ENCODE measurements around the gene CMTM4. TPM values are rescaled to one million over a fixed set of nuclear protein-coding genes. Genes with fewer than 3 reads are reported as not detected.

Gene CMTM4
- total and polyA plus RNA-seq, 2 donors (not counting 1 experiment from before 2014, with no cell fraction given): 0.06 to 0.59 TPM

- peaks cover 29% of the 10 kb centered on the region for H3K27me3 Mint-ChIP-seq
- intact Hi-C loops (cut with micrococcal nuclease): no loop called here
- H3K4me3 Mint-ChIP-seq: no peak overlapping the region
- no peak overlapping the region for H3K4me2 ChIP-seq (replicated peaks; ENCODE audit: low read depth, low read length, poor library complexity, severe bottlenecking)
- no peaks in the 10 kb centered on the region for H4K20me1 ChIP-seq (ENCODE audit: control insufficient read depth, insufficient read depth, low read length, poor library complexity, severe bottlenecking)
- H3K4me3 ChIP-seq (ENCODE audit: control extremely low read depth in 1 of 5, extremely low read depth in 1 of 5, insufficient read depth in 1 of 5, low read depth in 2 of 5, low read length in 4 of 5): no peak overlapping the region
- no peak overlapping the region for H3K9ac ChIP-seq (ENCODE audit: low read length)
- H3K9me3 ChIP-seq (ENCODE audit: control extremely low read depth in 1 of 3, control insufficient read depth in 2 of 3, insufficient read depth in 1 of 3, low read length in 2 of 3): no peaks in the 10 kb centered on the region
- no peak overlapping the region for H2AFZ ChIP-seq (ENCODE audit: insufficient read depth, low read depth, low read length, poor library complexity, severe bottlenecking)
- 84% methylated on average over 4 of the region's 7 CpGs for WGBS (ENCODE audit: insufficient coverage)
- H3K27ac ChIP-seq (ENCODE audit: low read length in 2 of 2): no peak overlapping the region
- CTCF ChIA-PET: interaction anchor here (1.1 kb wide), 1 partner anchor 9 kb away, joined by 4 read pairs; no protein-coding TSS in a partner anchor
- H3K9me3 Mint-ChIP-seq (ENCODE audit: insufficient read depth): no peaks in the 10 kb centered on the region
- H3K27me3 ChIP-seq (replicated peaks in 1 of 4; ENCODE audit: control extremely low read depth in 1 of 4, control insufficient read depth in 3 of 4, insufficient read depth in 4 of 4, low read length in 3 of 4): peaks cover 0 to 21% (median 6%) of the 10 kb centered on the region in 4 experiments
- ATAC-seq (ENCODE audit: low read depth) (no peak), DNase-seq (no peak)
- POLR2A ChIA-PET: no interaction called here
- no peak for TF ChIP-seq EZH2 (IDR thresholded peaks at IDR 0.05; ENCODE audit: borderline replicate concordance, insufficient read depth, low read depth, low read length, poor library complexity, severe bottlenecking)
- no peak overlapping the region for H3K27ac Mint-ChIP-seq
- no peaks in the 10 kb centered on the region for H3K36me3 ChIP-seq (replicated peaks in 1 of 2; ENCODE audit: control extremely low read depth in 1 of 2, control insufficient read depth in 1 of 2, extremely low read depth in 1 of 2, insufficient read depth in 2 of 2, low read length in 1 of 2)
- H3K4me1 Mint-ChIP-seq: peaks cover 8% of the 10 kb centered on the region
- peaks cover 5 to 9% of the 10 kb centered on the region in 2 donors for H3K4me1 ChIP-seq (ENCODE audit: control insufficient read depth in 2 of 2, insufficient read depth in 2 of 2, low read length in 2 of 2)
- no peaks in the 10 kb centered on the region for H3K79me2 ChIP-seq (ENCODE audit: control insufficient read depth, insufficient read depth, low read length)
Observed at GRCh38 chr16:66652661-66653360, 43.7 kb downstream of the CMTM4 start.

- Histone ChIP-seq H2AFZ (ENCODE audit: insufficient read depth, low read depth, low read length, poor library complexity, severe bottlenecking) (no peak overlapping the region), H3K4me1 (ENCODE audit: control insufficient read depth in 2 of 2, insufficient read depth in 2 of 2, low read length in 2 of 2) (peaks cover 5 to 9% of the 10 kb centered on the region in 2 donors), H3K9ac (ENCODE audit: low read length) (no peak overlapping the region), H3K9me3 (ENCODE audit: control extremely low read depth in 1 of 3, control insufficient read depth in 2 of 3, insufficient read depth in 1 of 3, low read length in 2 of 3) (no peaks in the 10 kb centered on the region), H3K27me3 (replicated peaks in 1 of 4; ENCODE audit: control extremely low read depth in 1 of 4, control insufficient read depth in 3 of 4, insufficient read depth in 4 of 4, low read length in 3 of 4) (peaks cover 0 to 21% (median 6%) of the 10 kb centered on the region in 4 experiments), H3K79me2 (ENCODE audit: control insufficient read depth, insufficient read depth, low read length) (no peaks in the 10 kb centered on the region), H3K4me3 (ENCODE audit: control extremely low read depth in 1 of 5, extremely low read depth in 1 of 5, insufficient read depth in 1 of 5, low read depth in 2 of 5, low read length in 4 of 5) (no peak overlapping the region), H3K27ac (ENCODE audit: low read length in 2 of 2) (no peak overlapping the region), H3K4me2 (replicated peaks; ENCODE audit: low read depth, low read length, poor library complexity, severe bottlenecking) (no peak overlapping the region), H4K20me1 (ENCODE audit: control insufficient read depth, insufficient read depth, low read length, poor library complexity, severe bottlenecking) (no peaks in the 10 kb centered on the region), H3K36me3 (replicated peaks in 1 of 2; ENCODE audit: control extremely low read depth in 1 of 2, control insufficient read depth in 1 of 2, extremely low read depth in 1 of 2, insufficient read depth in 2 of 2, low read length in 1 of 2) (no peaks in the 10 kb centered on the region)
- ChIA-PET POLR2A (no interaction called here), CTCF (interaction anchor here (1.0 to 2.5 kb wide), 15 partner anchors 7 to 208 kb away, joined by 3 to 22 read pairs (median 4); no protein-coding TSS in a partner anchor)
- DNase-seq: no peak
- ATAC-seq (ENCODE audit: low read depth): no peak
- Mint-ChIP-seq H3K4me1 (peaks cover 8% of the 10 kb centered on the region), H3K4me3 (no peak overlapping the region), H3K27ac (no peak overlapping the region), H3K27me3 (peaks cover 29% of the 10 kb centered on the region), H3K9me3 (ENCODE audit: insufficient read depth) (no peaks in the 10 kb centered on the region)
- 97% methylated on average over 6 of the region's 6 CpGs for whole genome bisulfite sequencing (ENCODE audit: insufficient coverage)
- no peak for TF ChIP-seq EZH2 (IDR thresholded peaks at IDR 0.05; ENCODE audit: borderline replicate concordance, insufficient read depth, low read depth, low read length, poor library complexity, severe bottlenecking)
- intact Hi-C loops (cut with micrococcal nuclease): loop anchor here (1.0 kb wide), 2 partner anchors 44 to 246 kb away; no protein-coding TSS in a partner anchor
Observed at GRCh38 chr16:66651965-66652364, 44.6 kb downstream of the CMTM4 start.

Measured in B cell (primary cell).